ENCODE data around the gene CLDN9. TPM values are rescaled to one million over a fixed set of nuclear protein-coding genes. Genes with fewer than 3 reads are reported as not detected.
A peak's percentile ranks its signal among the peaks of the same experiment; 100 is the strongest.

The CLDN9 gene
- total and polyA plus RNA-seq, 9 of the 15 experiments (the other 6 are each of a cell fraction or from before 2014, with no cell fraction given): 0.12 to 0.44 (median 0.22) TPM; not detected in 4

GRCh38 chr16:2963723-2964474 is 48.8 kb upstream of the CLDN9 start, which contains the start of gene KREMEN2 (continued):
- no peak for TF ChIP-seq ZNF518B (CRISPR knock-in tag; IDR thresholded peaks at IDR 0.05)
- no peak for TF ChIP-seq ZNF197 (CRISPR knock-in tag; IDR thresholded peaks at IDR 0.05; ENCODE audit: low read depth)
- no peak for TF ChIP-seq ZBTB40 (IDR thresholded peaks at IDR 0.05)
- no peak for TF ChIP-seq ZBTB40 (CRISPR knock-in tag; IDR thresholded peaks at IDR 0.05)
- no peak for TF ChIP-seq ZNF431 (CRISPR knock-in tag; IDR thresholded peaks at IDR 0.05)
- peak; percentile 90; the same call in 1 of the 2 replicates for TF ChIP-seq EP400 (IDR thresholded peaks at IDR 0.05)
- TF ChIP-seq MLX (CRISPR knock-in tag; conservative IDR thresholded peaks at IDR 0.05): no peak
- TF ChIP-seq TFAP4 (CRISPR knock-in tag; IDR thresholded peaks at IDR 0.05; ENCODE audit: borderline replicate concordance): peak; percentile 77
- TF ChIP-seq ILK (tag; IDR thresholded peaks at IDR 0.05; ENCODE audit: borderline replicate concordance, low read depth): no peak
